Spinal cord (tissue), 10 donors: ENCODE measurements around the gene CHST9. TPM values are rescaled to one million over a fixed set of nuclear protein-coding genes. Genes with fewer than 3 reads are reported as not detected.

Source experiments
- DNase-seq, 6 donors: peaks; one replicate each; pipeline versions ENCODE4 v3.0.0 to v3.0.0-alpha.2; 2013 to 2015; ENCODE audit warnings: low spot score in 6 of 6, low read depth in 4 of 6
- H3K27ac ChIP-seq: one replicate; pipeline ENCODE4 v1.5.1; 2013; ENCODE audit warnings: low read depth, low read length, control low read depth
- H3K27me3 ChIP-seq: one replicate; pipeline ENCODE4 v1.6.1; 2013; ENCODE audit warnings: low read length; ENCODE audit not compliant: control insufficient read depth, insufficient read depth
- H3K36me3 ChIP-seq: one replicate; pipeline ENCODE4 v1.6.1; 2013; ENCODE audit warnings: low read length; ENCODE audit not compliant: control insufficient read depth, insufficient read depth
- H3K4me1 ChIP-seq: one replicate; pipeline ENCODE4 v1.6.1; 2013; ENCODE audit warnings: low read length; ENCODE audit not compliant: control insufficient read depth, insufficient read depth
- H3K4me3 ChIP-seq: one replicate; pipeline ENCODE4 v1.5.1; 2013; ENCODE audit warnings: low read depth, low read length, control low read depth
- H3K9me3 ChIP-seq: one replicate; pipeline ENCODE4 v1.6.1; 2013; ENCODE audit warnings: low read length; ENCODE audit not compliant: control insufficient read depth, insufficient read depth
- WGBS: methylation state at CpG from one replicate; pipeline ENCODE4 v1.1.5; 2013; ENCODE audit warnings: missing lambda C conversion rate; ENCODE audit not compliant: insufficient coverage; 5-methylcytosine and 5-hydroxymethylcytosine counted together
- polyA plus RNA-seq, 2 donors: library from polyadenylated mRNA; unstranded; fragments of 120-200 nt; gene quantifications; one replicate each; pipeline ENCODE4 v1.2.1, GENCODE V29; 2013; ENCODE audit not compliant: insufficient read length in 2 of 2
- total RNA-seq, 2 donors: library from RNA; depleted of rRNA in 1 of 2; stranded (reverse); fragments of 120-200 nt in 1 of 2; fragments of >200 nt in 1 of 2; gene quantifications; one replicate each; pipeline versions ENCODE4 v1.2.3 to v1.2.4, GENCODE V29; 2013 to 2014
- donor health status: healthy.

CHST9 gene
- total and polyA plus RNA-seq, 4 donors: 5.4 to 10.8 (median 7.2) TPM

DNA sequence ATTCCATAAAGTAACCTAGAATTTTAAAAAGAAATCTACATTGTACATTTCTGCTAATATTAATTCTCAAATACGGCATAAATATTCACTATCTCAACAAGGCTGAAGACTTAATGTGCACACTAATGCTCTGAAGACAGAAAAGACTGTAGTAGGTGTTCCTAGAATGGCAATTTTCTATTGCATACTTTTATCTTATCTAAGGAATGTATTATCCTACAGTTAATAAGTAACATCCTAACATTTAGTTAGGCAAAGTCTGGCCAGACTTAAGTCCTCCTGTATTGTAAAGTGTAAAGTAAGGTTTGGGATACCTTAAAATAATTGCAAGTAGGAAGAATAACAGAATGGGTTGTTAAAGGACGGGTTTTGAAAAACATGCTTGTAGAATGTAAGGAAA lies 42.2 kb downstream of the CHST9 start:
- H3K9me3 ChIP-seq: peaks cover under 1% of the 10 kb centered on the region
- H3K27ac ChIP-seq: no peak overlapping the region
- peaks cover 3% of the 10 kb centered on the region for H3K4me1 ChIP-seq
- no CpG with 5 or more reads among the region's 2 CpGs for WGBS
- H3K4me3 ChIP-seq: no peak overlapping the region
- no peaks in the 10 kb centered on the region for H3K27me3 ChIP-seq
- H3K36me3 ChIP-seq: no peaks in the 10 kb centered on the region
- no peak for DNase-seq

GRCh38 chr18:27141876-27142275 lies 43.2 kb downstream of the CHST9 start:
- Histone ChIP-seq H3K27me3 (no peaks in the 10 kb centered on the region), H3K36me3 (no peaks in the 10 kb centered on the region), H3K9me3 (no peaks in the 10 kb centered on the region), H3K4me1 (peaks cover 5% of the 10 kb centered on the region), H3K4me3 (no peak overlapping the region), H3K27ac (no peak overlapping the region)
- DNase-seq: no peak

- H3K4me1 ChIP-seq: peaks cover 2% of the 10 kb centered on the region
- WGBS: 43% methylated on average over 1 of the region's 1 CpG
- no peaks in the 10 kb centered on the region for H3K36me3 ChIP-seq
- no peaks in the 10 kb centered on the region for H3K9me3 ChIP-seq
- no peak overlapping the region for H3K27ac ChIP-seq
- peak in 2 of 6 donors; percentile 18 to 38 for DNase-seq
- H3K4me3 ChIP-seq: no peak overlapping the region
- no peaks in the 10 kb centered on the region for H3K27me3 ChIP-seq
Measured at GRCh38 chr18:27138079-27138478, 47.0 kb downstream of the CHST9 start.

- no peak for DNase-seq
- H3K9me3 ChIP-seq: no peaks in the 10 kb centered on the region
- no peaks in the 10 kb centered on the region for H3K36me3 ChIP-seq
- H3K4me1 ChIP-seq: peaks cover 2% of the 10 kb centered on the region
- no peak overlapping the region for H3K4me3 ChIP-seq
- WGBS: 95% methylated on average over 3 of the region's 4 CpGs
- H3K27ac ChIP-seq: no peak overlapping the region
- no peaks in the 10 kb centered on the region for H3K27me3 ChIP-seq
Measured at GRCh38 chr18:27136208-27136535, 48.9 kb downstream of the CHST9 start.

DNA sequence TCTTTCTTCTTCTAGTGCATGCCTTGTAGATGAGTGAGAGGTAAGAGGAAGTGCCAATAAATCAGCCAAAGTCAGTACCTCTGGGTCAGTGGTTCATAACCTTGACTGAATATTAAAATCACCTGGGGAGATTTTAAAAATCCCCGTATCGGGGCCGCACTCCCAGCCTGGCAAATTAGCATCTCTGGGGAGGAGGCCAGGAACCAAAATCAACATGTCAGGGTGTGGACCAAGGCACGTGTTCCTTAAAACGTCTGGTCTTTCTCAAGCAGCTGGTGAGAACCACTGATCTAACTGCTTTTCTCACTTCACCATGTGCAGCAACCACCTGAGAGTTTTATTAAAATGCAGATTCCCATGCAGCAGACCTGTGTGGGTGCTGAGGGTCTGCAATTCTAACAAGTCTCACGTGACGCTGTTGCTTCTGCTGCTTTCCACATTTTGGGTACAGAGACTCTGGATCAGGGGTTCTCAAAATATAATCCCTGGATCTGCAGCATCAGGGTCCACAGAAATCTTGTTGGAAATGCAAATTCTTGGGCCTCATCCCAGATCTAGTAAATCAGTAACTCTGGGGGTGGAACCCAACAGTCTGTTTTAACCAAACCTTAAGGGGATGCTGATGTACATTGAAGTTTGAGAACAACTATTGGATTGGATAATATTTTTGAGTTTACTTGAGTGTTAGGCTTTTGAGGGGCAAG lies 49.5 kb downstream of the CHST9 start:
- 80% methylated on average over 5 of the region's 7 CpGs for WGBS
- H3K27ac ChIP-seq: no peak overlapping the region
- H3K36me3 ChIP-seq: no peaks in the 10 kb centered on the region
- DNase-seq: no peak
- no peaks in the 10 kb centered on the region for H3K27me3 ChIP-seq
- H3K9me3 ChIP-seq: no peaks in the 10 kb centered on the region
- H3K4me1 ChIP-seq: peaks cover 2% of the 10 kb centered on the region
- H3K4me3 ChIP-seq: no peak overlapping the region

DNA sequence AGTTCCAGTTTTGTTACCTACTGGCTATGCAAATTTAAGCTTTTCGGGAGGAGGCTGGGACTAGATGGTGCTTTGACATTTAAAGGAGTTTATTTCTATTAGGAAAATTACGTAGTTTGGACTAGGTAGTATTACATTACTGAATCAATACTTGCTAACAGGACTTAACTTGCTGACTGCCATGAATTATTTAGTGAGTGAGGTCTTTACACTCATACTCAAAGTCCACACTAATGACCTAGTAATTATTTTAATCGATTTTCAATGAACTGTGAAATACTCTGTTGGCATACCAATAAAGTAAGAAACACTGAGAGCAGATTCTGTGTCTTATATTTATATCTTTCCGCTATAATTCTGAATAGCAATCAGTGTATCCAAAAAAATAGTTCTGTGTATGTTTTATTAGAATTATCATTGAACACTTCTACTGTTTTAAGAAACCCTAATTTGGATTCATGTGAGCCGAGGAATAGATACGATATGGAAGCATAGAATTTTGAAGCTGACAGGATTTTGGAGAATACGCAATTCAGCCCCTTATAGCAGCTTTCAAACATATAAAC lies 55.0 kb downstream of the CHST9 start:
- H3K27ac ChIP-seq: no peak overlapping the region
- no peaks in the 10 kb centered on the region for H3K4me1 ChIP-seq
- WGBS: no CpG with 5 or more reads among the region's 7 CpGs
- no peaks in the 10 kb centered on the region for H3K36me3 ChIP-seq
- H3K4me3 ChIP-seq: no peak overlapping the region
- no peak for DNase-seq
- no peaks in the 10 kb centered on the region for H3K9me3 ChIP-seq
- no peaks in the 10 kb centered on the region for H3K27me3 ChIP-seq

- Histone ChIP-seq H3K36me3 (no peaks in the 10 kb centered on the region), H3K27me3 (no peaks in the 10 kb centered on the region), H3K4me3 (no peak overlapping the region), H3K4me1 (no peaks in the 10 kb centered on the region), H3K9me3 (no peaks in the 10 kb centered on the region), H3K27ac (no peak overlapping the region)
- DNase-seq: no peak
- WGBS: no CpG with 5 or more reads among the region's 1 CpG
Measured at GRCh38 chr18:27124196-27124595, 60.9 kb downstream of the CHST9 start.

GRCh38 chr18:27121108-27121507 lies 64.0 kb downstream of the CHST9 start:
- Histone ChIP-seq H3K4me1 (no peaks in the 10 kb centered on the region), H3K4me3 (no peak overlapping the region), H3K27me3 (no peaks in the 10 kb centered on the region), H3K27ac (no peak overlapping the region), H3K36me3 (no peaks in the 10 kb centered on the region), H3K9me3 (no peaks in the 10 kb centered on the region)
- no peak for DNase-seq
- WGBS: no CpG with 5 or more reads among the region's 1 CpG

GRCh38 chr18:27120246-27120645 lies 64.9 kb downstream of the CHST9 start:
- Histone ChIP-seq H3K4me3 (no peak overlapping the region), H3K4me1 (no peaks in the 10 kb centered on the region), H3K9me3 (no peaks in the 10 kb centered on the region), H3K36me3 (no peaks in the 10 kb centered on the region), H3K27ac (no peak overlapping the region), H3K27me3 (no peaks in the 10 kb centered on the region)
- DNase-seq: no peak
- WGBS: no CpG with 5 or more reads among the region's 3 CpGs

GRCh38 chr18:27118973-27119372 lies 66.1 kb downstream of the CHST9 start:
- Histone ChIP-seq H3K36me3 (no peaks in the 10 kb centered on the region), H3K27me3 (no peaks in the 10 kb centered on the region), H3K9me3 (no peaks in the 10 kb centered on the region), H3K27ac (no peak overlapping the region), H3K4me3 (no peak overlapping the region), H3K4me1 (no peaks in the 10 kb centered on the region)
- WGBS: no CpG with 5 or more reads among the region's 3 CpGs
- DNase-seq: no peak
